A549 treated with GW870086 at 1 μM for 4 hours (cell line): ENCODE results near the gene ST6GALNAC2. TPM values are rescaled to one million over a fixed set of nuclear protein-coding genes. Genes with fewer than 3 reads are reported as not detected.

Experiments
- total RNA-seq: library from RNA; stranded (reverse); fragments of 200-300 nt; extraction: Qiagen RNA extraction; gene quantifications from 5 replicates; pipeline ENCODE4 v1.2.3, GENCODE V29; 2022; ENCODE audit warnings: low read depth

The ST6GALNAC2 gene
- 0.10 to 0.67 TPM (median 0.47 TPM) in 5 replicates for total RNA-seq

GRCh38 chr17:76585649-76586593 is at the start of gene ST6GALNAC2:
TSS of gene ST6GALNAC2 (minus strand) at chr17:76585860. CDS start at chr17:76585808, 52 bp downstream.

GRCh38 chr17:76539631-76540271 is 45.9 kb downstream of the ST6GALNAC2 start, which contains the start of gene PRCD:
TSS of gene PRCD (plus strand) at chr17:76540044. CDS start at chr17:76540142, 98 bp downstream.

GRCh38 chr17:76537578-76538280 is 47.9 kb downstream of the ST6GALNAC2 start, which contains the start of gene CYGB:
TSS of gene CYGB (minus strand) at chr17:76537709. CDS start at chr17:76537542, 167 bp downstream.

Other genes starting within 250 kb of the ST6GALNAC2 start
- gene PRPSAP1, start 231.9 kb downstream of the ST6GALNAC2 start, total RNA-seq: 57.5 to 64.2 TPM (median 59.4 TPM) in 5 replicates
- 38.3 to 52.8 TPM (median 45.0 TPM) in 5 replicates for gene SPHK1, start 201.3 kb downstream of the ST6GALNAC2 start, total RNA-seq
- 30.4 to 37.2 TPM (median 33.1 TPM) in 5 replicates for gene UBE2O, start 132.7 kb downstream of the ST6GALNAC2 start, total RNA-seq
- gene AANAT, start 118.3 kb downstream of the ST6GALNAC2 start, total RNA-seq: 0.15 to 0.78 TPM (median 0.41 TPM) in 5 replicates
- 52.4 to 67.1 TPM (median 60.7 TPM) in 5 replicates for gene RHBDF2, start 84.4 kb downstream of the ST6GALNAC2 start, total RNA-seq
- gene CYGB, start 48.2 kb downstream of the ST6GALNAC2 start, total RNA-seq: 0.56 to 1.6 TPM (median 1.0 TPM) in 5 replicates
- not detected in 5 replicates for gene PRCD, start 45.8 kb downstream of the ST6GALNAC2 start, total RNA-seq
- gene ST6GALNAC1, start 57.9 kb upstream of the ST6GALNAC2 start, total RNA-seq: 0.06 to 0.54 TPM (median 0.49 TPM) in 3 of 5 replicates, not detected in the others
- gene MXRA7, start 125.1 kb upstream of the ST6GALNAC2 start, total RNA-seq: 60.6 to 68.0 TPM (median 65.9 TPM) in 5 replicates
- 68.7 to 79.5 TPM (median 77.1 TPM) in 5 replicates for gene JMJD6, start 140.7 kb upstream of the ST6GALNAC2 start, total RNA-seq
- 52.7 to 65.8 TPM (median 62.2 TPM) in 5 replicates for gene METTL23, start 141.0 kb upstream of the ST6GALNAC2 start, total RNA-seq
- 421 to 439 TPM (median 430 TPM) in 5 replicates for gene SRSF2, start 151.5 kb upstream of the ST6GALNAC2 start, total RNA-seq
- 17.1 to 21.6 TPM (median 20.7 TPM) in 5 replicates for gene MFSD11, start 152.3 kb upstream of the ST6GALNAC2 start, total RNA-seq